GM19023 (cell line): ENCODE measurements around the gene NKG7.

Experiments used
- ATAC-seq: cut with Tn5 transposase; IDR thresholded peaks from one replicate; pipeline ENCODE4 v1.9.1; 2021; ENCODE audit warnings: mild to moderate bottlenecking, moderate library complexity; ENCODE audit not compliant: unreplicated experiment

The NKG7 gene

DNA sequence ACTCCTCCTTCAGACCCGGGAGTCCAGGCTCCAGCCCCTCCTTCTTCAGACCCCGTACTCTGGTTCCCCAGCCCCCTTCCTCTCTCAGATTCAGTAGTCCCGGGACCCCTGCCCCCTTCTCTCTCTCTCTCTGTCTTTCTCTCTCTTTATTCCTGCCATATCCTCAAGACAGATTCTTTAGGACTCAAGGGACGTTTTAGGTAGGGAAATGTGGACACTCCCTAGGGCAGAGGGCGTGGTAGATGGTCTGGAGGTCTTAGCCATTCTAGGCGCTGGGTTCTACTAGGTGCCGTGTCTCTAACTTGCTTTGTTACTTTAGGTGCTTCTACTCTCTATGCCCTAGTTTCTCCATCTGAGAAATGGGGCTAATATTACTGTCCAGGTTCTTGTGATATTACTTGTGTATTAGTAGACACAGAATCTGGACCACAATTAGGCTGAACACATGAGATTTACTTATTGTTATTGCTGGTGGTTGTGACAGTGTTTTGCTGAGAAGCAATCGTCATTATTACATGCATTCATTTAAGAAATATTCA is 18.7 kb upstream of the NKG7 start:
- ATAC-seq, result no peak

DNA sequence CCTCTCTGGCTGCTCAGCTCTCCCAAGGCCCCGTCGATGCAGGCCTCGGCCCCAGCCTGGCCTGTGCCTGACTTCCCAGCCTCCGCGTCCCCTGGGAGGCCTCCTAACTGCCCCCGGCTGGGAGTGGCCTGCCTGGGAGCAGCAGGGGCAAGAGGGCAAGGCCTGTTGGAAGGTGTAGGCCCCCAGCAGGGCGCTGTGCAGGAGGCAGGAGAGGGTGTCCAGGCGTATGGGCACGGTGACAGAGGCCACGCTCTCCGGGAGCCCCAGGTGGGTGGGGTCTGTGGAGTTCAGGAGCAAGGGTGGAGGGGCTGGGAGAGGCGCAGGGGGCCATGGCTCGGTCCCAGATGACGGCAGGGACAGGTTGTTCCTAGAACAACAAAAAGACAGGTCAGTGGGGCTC is 16.7 kb upstream of the NKG7 start:
- no peak for ATAC-seq

DNA sequence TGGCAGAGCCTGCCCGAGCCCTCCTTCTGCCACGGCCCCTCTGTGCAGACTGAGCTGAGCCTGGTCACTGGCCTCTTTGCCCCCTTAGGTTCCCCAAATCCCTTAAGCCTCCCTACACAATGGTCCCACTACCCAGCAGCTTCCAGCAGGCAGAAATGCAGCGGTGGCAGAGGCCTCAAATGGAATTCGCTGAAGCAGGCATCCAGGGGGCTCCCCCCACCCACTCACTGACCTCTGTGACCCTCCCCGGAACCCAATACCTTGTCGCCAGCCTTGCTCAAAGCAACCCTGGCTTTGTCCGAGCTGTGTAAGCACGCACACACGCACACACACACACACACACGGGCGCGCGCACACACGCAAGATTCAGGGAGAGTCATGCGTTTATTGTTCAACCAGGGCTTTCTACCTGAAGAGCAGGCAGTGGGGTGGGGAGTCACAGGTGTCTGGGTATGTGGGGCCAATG is 15.5 kb upstream of the NKG7 start, which contains the start of gene LIM2:
Gene LIM2, minus strand, starts transcription at position 51 of the 466 bp plus-strand sequence. CDS start 531 bp downstream, outside the sequence.
- no peak for ATAC-seq

DNA sequence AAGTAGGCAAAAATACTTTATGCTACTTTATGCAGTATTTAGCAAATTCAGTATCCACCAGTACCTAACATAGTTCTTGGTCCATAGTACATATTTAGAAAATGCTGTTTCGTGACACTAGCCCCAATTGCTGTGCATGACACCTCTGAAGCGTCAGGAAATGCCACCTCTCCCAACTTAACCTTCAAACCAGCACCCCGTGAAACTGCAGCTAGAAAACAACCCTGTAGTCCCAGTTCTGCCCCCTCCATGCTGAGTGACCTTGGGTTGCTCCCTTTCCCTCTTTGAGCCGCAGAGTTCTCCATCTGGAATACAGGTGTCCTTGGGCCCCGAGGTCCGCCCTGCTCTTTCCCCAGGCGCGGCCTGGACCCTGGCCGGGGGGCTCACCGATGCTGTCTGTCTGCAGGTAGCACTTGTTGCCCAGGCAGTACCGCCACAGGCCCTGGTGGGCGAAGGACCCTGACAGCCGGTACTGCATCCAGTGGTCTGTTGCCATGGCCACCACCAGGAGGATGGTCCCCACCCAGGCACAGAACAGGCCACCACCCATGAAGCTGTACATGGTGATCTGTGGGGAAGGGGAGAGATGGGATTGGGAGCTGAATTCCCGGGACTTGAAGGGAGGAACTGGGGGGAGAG is 14.5 kb upstream of the NKG7 start:
- ATAC-seq, result no peak

DNA sequence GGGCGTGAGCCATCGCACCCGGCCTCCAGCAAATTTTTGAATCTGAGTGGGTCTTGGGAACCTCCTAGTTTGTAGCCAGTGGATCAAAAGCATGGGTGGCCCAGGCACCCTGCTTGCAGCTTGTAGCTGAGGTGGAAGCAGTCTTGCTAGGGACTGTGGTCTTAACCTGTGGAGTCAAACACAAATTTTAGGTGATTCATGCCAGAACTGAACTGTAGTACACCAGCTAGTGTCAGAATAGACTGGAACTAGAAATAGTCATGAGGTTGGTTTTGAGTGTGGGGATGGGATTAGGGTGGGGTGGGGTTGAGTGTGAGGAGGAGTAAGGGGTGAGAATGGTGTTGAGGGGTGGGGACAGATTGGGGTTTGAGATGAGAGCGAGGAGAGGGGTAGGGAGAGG is 9.6 kb upstream of the NKG7 start:
- no peak for ATAC-seq

DNA sequence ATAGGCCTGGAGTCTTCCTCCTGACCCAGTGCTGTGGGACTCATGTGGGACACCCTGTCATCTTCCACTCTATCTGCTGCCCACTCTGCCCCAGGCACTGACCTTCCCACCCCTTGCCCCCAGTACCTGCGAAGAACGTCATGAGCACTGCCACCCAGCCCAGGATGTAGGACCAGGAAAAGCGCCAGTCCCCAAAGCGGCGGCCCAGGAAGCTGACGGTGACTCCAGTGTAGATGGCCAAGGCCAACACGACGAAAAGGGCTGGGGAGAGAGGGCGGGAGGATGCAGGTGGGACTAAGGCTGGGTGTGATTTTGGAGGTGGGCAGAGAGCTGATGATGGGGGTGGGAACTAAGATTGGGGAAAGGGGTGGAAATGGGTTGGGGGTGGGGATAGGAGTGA is 7.9 kb upstream of the NKG7 start:
- ATAC-seq, result no peak

DNA sequence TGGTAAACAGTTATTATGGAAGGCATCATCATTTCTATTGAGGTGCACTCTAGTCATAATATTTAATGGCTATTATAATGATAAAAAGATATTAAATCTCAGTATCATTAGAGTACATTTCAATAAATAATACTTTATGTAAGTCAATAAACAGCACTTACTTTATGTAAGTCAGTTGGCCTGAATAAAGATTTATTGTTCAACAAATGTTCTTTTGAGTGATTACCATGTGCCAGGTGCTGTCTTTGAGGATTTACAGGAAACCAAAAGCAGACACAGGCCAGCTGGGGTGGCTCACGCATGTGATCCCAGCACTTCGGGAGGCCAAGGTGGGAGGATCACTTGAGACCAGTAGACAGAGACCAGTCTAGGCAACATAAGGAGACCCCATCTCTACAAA is 5.0 kb upstream of the NKG7 start:
- ATAC-seq, result no peak

DNA sequence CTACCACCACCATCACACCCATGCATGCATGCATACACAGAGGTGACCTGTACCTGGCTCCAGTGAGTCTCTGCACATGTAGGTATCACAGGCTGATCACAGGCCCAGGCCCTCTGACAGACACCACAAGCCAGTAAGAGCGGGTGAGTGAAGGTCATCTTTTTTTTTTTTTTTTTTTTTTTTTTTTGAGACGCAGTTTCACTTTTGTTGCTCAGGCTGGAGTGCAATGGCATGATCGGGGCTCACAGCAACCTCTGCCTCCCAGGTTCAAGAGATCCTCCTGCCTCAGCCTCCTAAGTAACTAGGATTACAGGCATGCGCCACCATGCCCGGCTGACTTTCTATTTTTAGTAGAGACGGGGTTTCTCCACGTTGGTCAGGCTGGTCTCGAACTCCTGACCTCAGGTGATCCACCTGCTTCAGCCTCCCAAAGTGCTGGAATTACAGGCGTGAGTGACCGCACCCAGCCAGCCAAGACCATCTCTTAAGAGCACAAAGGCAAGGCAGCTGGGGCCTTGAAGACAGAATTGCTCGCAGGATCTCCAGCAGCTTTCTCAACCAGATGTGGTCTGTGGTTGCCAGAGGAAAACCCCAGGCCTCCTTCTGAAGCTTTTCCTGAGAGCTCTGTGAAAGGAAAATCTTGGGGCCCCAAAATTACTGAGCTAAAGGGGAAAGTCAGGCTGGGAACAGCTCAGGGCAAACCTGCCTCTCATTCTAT is 3.2 kb upstream of the NKG7 start:
- no peak for ATAC-seq

DNA sequence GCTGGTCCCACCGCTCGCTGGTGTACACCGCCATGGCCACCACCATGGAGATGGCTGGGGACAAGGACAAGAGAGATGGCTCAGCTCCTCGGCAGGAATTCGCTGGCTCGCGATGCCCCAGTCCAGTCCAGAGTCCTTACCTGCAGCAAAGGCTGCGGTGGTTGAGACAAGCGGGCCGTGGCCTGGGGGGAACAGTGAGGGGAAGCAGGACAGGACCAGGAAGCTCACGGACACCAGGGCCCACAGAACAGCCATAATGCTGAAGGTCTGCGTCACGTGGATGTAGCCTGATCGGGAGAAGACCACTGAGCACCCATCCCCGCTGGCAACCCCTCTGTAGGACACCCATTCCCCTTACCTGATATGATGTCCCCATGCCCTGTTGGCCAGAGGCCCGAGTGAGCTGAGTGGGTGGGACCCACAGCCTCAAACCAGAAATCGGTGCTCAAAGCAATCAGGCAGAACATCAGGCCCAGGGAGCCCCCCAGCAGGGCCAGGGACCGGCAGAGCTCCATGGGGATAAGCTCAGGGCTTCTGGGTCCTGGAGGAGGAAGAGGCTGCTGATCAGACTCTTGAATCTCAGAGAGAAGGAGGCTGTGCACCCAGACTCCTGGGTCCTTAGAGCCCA is 319 bp downstream of the NKG7 start:
- no peak for ATAC-seq

DNA sequence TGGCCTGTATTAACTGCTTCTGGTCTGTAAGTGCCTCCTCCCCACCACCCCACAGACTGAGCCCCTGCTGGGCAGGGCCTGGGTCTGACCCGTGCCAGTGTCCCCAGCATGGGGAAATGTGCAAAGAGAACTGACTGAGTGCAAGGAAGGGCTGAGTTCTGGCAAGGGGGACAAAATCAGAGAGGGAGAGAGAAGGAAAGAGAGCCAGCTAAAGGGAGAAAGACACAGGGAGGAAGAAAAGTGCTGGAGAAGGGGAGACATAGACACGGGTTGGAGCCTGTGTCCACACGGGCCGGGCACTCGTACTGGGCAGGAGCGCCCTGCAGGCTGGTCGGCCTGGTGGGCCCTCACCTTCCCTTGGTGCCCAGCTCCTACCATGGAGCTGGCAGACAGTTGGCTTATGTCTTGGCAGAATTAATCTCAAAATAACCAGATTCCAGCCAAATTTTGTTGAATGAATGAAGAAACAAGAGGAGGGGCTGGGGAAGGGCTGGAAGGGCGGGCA is 1.2 kb downstream of the NKG7 start:
- no peak for ATAC-seq

DNA sequence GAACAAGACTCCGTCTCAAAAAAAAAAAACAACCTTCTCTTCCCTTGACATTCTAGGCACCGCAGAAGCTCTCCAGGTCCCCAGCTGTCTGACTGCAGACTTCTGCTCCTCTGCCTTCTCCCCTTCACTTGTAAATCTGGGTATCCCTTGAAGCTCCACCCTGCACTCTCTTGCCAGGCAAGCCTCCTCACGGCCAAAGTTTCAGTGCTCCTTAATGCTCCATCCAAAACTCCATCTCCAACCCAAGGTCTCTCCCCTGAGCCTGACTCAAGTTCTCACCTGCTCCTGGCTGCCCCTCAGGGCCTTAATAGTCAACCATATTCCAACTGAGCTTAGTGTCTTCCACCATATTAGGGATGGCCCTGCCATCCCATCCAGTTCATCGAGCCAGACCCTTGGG is 2.2 kb downstream of the NKG7 start:
- ATAC-seq, result no peak

DNA sequence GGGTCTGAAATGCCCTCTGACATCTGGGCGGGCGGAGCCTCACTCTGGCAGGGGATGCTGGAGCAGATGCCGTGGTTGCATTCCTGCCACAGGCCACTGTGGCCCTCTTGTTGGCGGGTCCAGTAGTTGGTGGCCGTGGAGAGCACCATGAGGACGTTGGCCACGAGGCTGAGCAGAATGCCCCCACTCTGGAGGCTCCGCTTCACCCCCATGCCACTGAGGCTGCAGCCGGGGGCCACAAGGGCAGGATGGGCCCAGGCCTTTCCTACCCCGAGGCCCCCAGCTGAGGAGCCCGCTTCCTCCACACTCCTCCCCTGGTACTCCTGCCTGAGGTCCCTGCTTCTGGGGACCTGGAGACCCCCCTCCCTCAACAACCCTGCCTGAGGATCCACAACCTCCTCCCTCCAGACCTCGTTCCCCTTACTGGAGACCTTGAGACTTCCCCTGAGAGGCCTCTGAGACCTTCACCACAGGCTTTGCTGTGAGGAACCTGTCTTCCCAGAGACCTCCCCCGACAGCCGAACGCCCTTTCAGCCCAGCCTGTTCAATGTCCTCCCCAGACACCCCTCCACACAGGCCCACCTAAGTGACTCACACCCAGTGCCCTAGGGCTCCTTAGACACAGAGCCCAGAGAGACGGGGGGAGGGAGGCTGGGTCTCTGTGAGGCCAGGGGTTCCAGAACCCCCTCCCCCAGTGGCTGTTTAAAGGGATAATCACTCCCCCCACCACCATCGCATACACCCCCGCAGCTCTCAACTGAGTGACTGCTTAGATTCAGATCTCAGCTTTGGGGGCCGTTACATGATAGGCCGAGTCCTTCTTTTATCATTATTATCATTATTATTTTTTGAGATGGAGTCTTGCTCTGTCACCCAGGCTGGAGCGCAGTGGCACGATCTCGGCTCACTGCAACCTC is 3.8 kb downstream of the NKG7 start, which contains the start of gene CLDND2:
Gene CLDND2, minus strand, starts transcription at position 638 of the 917 bp plus-strand sequence. Its CDS starts 426 bp downstream, at position 212.
- ATAC-seq, result no peak

DNA sequence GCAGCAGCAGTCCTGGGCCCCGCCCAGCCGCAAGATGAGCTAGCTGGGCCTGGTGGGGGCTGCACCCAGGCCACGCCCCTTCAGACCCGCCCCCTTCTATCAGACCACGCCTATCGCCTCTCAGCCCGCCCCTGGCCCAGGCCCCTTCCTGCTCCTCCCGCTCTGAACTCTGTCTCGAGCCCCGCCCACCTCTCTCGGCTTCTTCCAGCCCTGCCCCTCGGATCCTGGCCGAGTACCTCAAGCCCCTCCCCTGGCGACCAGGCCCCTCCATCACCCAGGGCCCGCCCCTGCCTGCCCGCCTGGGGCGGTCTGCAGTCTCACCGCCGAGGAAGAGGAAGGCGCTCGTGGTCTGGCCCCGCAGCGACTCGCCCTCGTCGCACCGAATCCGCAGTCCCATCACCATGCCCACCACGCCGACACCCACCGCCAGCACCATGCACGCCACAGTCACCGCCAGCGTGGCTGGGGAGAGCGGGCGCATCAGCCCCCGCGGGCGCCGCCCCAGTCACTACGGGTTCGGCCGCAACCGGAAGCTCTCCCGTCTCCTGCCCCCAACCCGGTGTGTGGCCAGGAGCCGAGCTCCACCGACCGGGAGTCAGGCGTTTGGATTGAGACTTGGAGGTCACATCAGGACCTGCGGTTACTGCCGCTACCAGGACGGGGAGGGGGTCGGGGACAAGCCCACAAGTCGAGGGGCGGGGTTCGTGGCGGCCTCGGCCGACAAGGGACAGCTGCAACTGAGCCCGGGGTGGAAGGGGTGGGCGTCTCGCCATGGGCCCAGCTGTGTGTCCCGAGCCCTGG is 4.7 kb downstream of the NKG7 start:
- peak; percentile 82 for ATAC-seq

DNA sequence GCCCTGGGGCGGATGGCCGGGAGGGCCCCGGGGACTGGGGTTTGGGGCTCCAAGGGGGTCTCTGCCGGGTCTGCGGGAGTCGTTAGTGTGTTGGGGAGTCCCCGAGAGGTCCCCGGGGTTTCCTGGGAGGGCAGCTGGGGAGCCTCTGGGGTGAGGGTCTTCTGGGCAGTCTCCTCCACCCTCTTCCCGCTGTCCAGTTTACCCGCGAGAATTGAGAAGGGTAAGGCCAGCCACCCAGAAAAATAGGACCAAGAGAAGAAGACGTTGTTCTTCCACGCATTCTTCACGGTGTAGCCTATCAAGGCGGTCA is 5.2 kb downstream of the NKG7 start:
- ATAC-seq, result peak; percentile 2

DNA sequence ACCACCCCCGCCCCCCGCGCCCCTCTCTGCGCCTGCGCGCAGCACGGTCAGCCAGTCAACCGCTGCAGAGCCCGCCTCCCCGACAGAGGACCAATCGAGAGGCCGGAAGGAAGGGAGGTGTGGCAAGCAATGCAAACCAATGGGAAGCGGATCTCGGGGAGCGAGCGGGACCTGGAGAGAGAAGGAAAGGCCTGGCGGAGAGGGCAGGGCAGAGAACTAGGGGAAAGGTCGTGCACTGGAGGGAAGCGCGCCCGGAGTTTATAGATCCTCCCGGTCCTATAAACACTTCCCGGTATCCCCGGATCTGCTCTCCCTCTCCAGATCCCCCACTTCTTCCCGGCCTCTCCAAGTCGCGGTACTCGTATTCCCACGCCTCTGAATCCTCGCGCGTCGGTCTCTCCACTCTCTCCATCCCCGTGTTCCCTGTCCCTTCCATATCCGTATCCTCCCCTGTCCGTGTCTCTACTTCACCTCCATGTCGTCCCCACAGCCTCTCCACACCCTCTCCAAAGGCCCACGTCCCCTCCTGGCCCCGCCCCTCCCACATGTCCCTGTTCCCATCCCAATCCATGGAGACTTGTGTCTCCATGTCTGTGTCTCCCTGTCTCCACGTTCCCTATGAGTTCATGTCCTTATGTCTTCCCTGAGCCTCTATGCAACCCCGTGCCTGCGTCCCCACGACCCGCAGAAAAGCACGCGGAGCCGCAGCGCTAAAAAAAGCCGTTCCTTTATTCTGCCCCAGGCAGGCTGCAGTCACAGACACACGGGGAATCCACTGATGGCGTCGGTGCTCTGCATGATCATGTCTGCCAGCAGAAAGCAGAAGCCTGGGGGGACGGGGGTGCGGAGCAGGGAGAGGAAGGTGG is 5.8 kb downstream of the NKG7 start:
- peak; percentile 41 for ATAC-seq

DNA sequence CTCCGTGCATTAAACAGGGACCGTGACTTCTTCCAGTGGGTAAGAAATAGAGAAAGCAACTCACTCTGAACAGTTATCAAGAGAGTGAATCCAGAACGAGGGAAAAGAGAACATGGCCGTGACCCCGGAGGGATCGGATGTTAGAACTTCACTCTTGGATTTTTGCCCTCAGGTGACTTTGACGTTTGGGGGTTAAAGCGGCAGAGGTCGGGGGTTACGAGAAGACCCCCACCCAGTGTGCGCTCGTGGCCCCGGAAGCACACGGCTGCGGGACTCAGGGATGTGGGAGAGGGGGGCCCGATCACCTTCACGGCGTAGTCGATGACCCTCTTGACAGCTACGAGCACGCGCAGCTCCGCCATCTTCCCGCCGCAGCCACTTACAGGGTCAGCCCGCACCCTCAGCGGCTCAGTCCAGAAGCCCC is 6.5 kb downstream of the NKG7 start, which contains the start of gene ETFB:
Gene ETFB, minus strand, starts transcription at position 424 of the 424 bp plus-strand sequence. Its CDS starts 62 bp downstream, at position 362.
- no peak for ATAC-seq

DNA sequence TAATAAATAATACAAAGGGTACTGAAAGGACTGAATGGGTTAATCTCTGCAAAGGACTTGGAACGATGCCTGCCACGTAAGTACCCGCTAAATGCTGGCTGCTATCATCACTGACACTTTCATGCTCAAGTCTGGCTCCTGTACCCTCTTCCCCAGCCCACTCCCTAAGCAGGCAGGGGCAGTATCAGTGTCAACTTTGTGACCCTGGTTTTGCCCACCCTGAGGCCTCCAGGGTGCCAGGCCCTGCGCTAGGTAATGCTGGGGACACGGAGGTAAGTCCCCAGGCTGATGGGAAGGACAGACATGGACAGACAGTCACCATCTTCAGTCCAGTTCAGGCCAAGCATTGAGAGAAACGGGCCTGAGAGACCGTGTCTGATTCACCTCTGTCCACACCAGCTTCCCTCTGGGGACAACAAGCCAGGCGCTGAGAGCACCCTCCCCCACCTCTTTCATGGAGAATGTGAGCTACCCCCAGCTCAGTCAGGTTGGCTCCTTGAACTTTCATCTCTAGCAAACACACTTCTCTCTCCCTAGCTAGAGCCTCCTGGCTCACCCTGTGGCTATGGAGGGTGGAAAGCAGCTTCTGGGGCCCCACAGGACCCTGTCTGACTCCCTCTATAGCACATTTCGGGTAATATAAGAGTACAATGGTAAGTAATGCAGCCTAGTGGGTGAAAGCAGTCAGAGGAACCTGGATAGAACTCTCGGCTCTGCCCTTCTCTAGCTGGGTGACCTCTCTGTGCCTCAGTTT is 7.1 kb downstream of the NKG7 start:
- ATAC-seq, result no peak
